Adrenal gland (tissue), 12 donors: ENCODE measurements around the gene SLC35G2. TPM values are rescaled to one million over a fixed set of nuclear protein-coding genes. Genes with fewer than 3 reads are reported as not detected.
"Not testable (repeated sequence)": the region's sequence is repeated elsewhere in the genome, so short reads cannot be mapped to it uniquely, and the experiment has no call there.

Experiments
- DNase-seq, 7 donors: peaks; one replicate each; pipeline ENCODE4 v3.0.0-alpha.2; 2019 to 2020
- H3K27ac ChIP-seq, 5 donors: fragments of 200-600 bp; sonication (generic) in 4 of 5; 1 replicate in 3 of 5; 2 replicates in 2 of 5; pipeline versions ENCODE4 v1.5.1 to v1.8.0; 2016 to 2020; ENCODE audit warnings: mild to moderate bottlenecking in 1 of 5
- H3K27me3 ChIP-seq: fragments of 200-600 bp; 2 replicates; pipeline ENCODE4 v1.8.0; 2021
- H3K36me3 ChIP-seq, 2 donors: fragments of 200-600 bp; replicated peaks in 1 of 2; 1 replicate in 1 of 2; 2 replicates in 1 of 2; pipeline versions ENCODE4 v1.5.1 to v1.8.0; 2018 to 2022
- H3K4me1 ChIP-seq, 2 donors: fragments of 200-600 bp; replicated peaks in 1 of 2; 1 replicate in 1 of 2; 2 replicates in 1 of 2; pipeline versions ENCODE4 v1.5.1 to v1.8.0; 2018 to 2021
- H3K4me3 ChIP-seq, 4 donors: fragments of 200-600 bp; sonication (generic) in 3 of 4; one replicate each; pipeline ENCODE4 v1.5.1; 2016 to 2018
- H3K9me3 ChIP-seq, 3 donors: fragments of 200-600 bp; sonication (generic) in 1 of 3; replicated peaks in 1 of 3; 1 replicate in 2 of 3; 2 replicates in 1 of 3; pipeline versions ENCODE4 v1.5.1 to v1.8.0; 2016 to 2021
- CTCF ChIP-seq, 6 experiments: fragments of 450-650 bp in 4 of 6; fragments of 200-600 bp in 2 of 6; sonication (generic) in 1 of 6; IDR thresholded peaks; 1 replicate in 5 of 6; 2 replicates in 1 of 6; pipeline versions ENCODE4 v1.5.1 to v1.8.0; 2016 to 2021; ENCODE audit warnings: antibody characterized with exemption in 6 of 6, mild to moderate bottlenecking in 2 of 6, moderate library complexity in 1 of 6
- POLR2A ChIP-seq, 2 donors: fragments of 450-650 bp; IDR thresholded peaks; one replicate each; pipeline ENCODE4 v1.6.1; 2017; ENCODE audit warnings: antibody characterized with exemption in 2 of 2, mild to moderate bottlenecking in 2 of 2, moderate library complexity in 1 of 2
- WGBS, 4 donors: extraction: QIAGEN DNeasy Blood & Tissue Kit in 2 of 4; methylation state at CpG; one replicate each; pipeline versions ENCODE4 v1.1.5 to v1.1.7; 2013 to 2017; 5-methylcytosine and 5-hydroxymethylcytosine counted together
- intact Hi-C, 2 donors: fragments of 100-400 bp; cut with DNase I; formaldehyde crosslinking; loops; one replicate each; pipeline versions ENCODE4 v1.14.1 to v1.15.0; 2022 to 2023
- polyA plus RNA-seq, 3 donors: library from polyadenylated mRNA; stranded (reverse); fragments of 200-250 nt in 2 of 3; fragments of 350-450 nt in 1 of 3; fragmentation: Illumina TruSeq in 1 of 3; extraction: RNeasy Lipid Tissue Mini Kit (QIAGEN cat#74804) in 1 of 3; gene quantifications; one replicate each; pipeline ENCODE4 v1.2.3, GENCODE V29; 2013 to 2014
- total RNA-seq, 9 donors: library from RNA; depleted of rRNA in 4 of 9; stranded (reverse); fragments of >200 nt in 4 of 9; fragments of 120-200 nt in 1 of 9; fragmentation: NEBNext Ultra II Directional in 1 of 9; extraction: Animal tissue kit (Norgen Biotek cat#: 25700) in 1 of 9; gene quantifications; one replicate each; pipeline versions ENCODE4 v1.1.0 to v1.2.4, GENCODE V29; 2013 to 2023
- donor health status: healthy with polysubstance abuse.
- donor health status: Bipolar disorder and iron deficiency.
- donor health status: DM: yes; HTN: yes; CAD: no.
- donor health status: DM: no; HTN: no; CAD: no.
- donor health status: DM: no; HTN: no; CAD: no.
- donor health status: DM: yes; HTN: yes; CAD: no.

SLC35G2 gene
- total and polyA plus RNA-seq, 12 donors = 6.4 to 38.0 (median 17.0) TPM

- TF ChIP-seq POLR2A (IDR thresholded peaks at IDR 0.05) (no peak), CTCF (IDR thresholded peaks at IDR 0.05) (no peak)
- Histone ChIP-seq H3K27ac (no peak overlapping the region), H3K9me3 (no peaks in the 10 kb centered on the region), H3K4me1 (peaks cover 7 to 13% of the 10 kb centered on the region in 2 donors), H3K4me3 (no peak overlapping the region), H3K27me3 (no peaks in the 10 kb centered on the region), H3K36me3 (no peaks in the 10 kb centered on the region)
- no peak for DNase-seq
- intact Hi-C loops = no loop called here
- 86 to 100% (median 92%) methylated on average over 1 of the region's 1 CpG for WGBS, 4 donors
Observed at GRCh38 chr3:136789976-136790375, 28.9 kb upstream of the SLC35G2 start.

- WGBS, 4 donors = 84 to 95% (median 86%) methylated on average over 3 of the region's 3 CpGs
- TF ChIP-seq POLR2A (IDR thresholded peaks at IDR 0.05) (no peak), CTCF (IDR thresholded peaks at IDR 0.05) (no peak)
Observed at GRCh38 chr3:136790786-136791185, 28.1 kb upstream of the SLC35G2 start.

GRCh38 chr3:136792556-136793330, 26.2 kb upstream of the SLC35G2 start:
- intact Hi-C loops = no loop called here
- Histone ChIP-seq H3K9me3 (no peaks in the 10 kb centered on the region), H3K4me1 (no peaks in the 10 kb centered on the region), H3K27me3 (no peaks in the 10 kb centered on the region), H3K27ac (no peak overlapping the region), H3K4me3 (no peak overlapping the region), H3K36me3 (no peaks in the 10 kb centered on the region)
- WGBS, 4 donors = 49 to 61% (median 54%) methylated on average over 4 of the region's 4 CpGs
- TF ChIP-seq CTCF (IDR thresholded peaks at IDR 0.05) (no peak), POLR2A (IDR thresholded peaks at IDR 0.05) (no peak)
- DNase-seq = no peak

More at GRCh38 chr3:136790786-136791185, 28.1 kb upstream of the SLC35G2 start:
- DNase-seq = no peak
- intact Hi-C loops = no loop called here
- no peak overlapping the region for H3K27ac ChIP-seq
- no peaks in the 10 kb centered on the region for H3K27me3 ChIP-seq
- H3K9me3 ChIP-seq = no peaks in the 10 kb centered on the region
- H3K4me1 ChIP-seq = peaks cover 7 to 13% of the 10 kb centered on the region in 2 donors
- no peaks in the 10 kb centered on the region for H3K36me3 ChIP-seq
- H3K4me3 ChIP-seq = no peak overlapping the region

GRCh38 chr3:136801146-136801545, 17.8 kb upstream of the SLC35G2 start:
- H3K4me1 ChIP-seq, H3K27ac ChIP-seq, intact Hi-C loops, H3K9me3 ChIP-seq, DNase-seq, H3K36me3 ChIP-seq, H3K27me3 ChIP-seq, H3K4me3 ChIP-seq: not testable (repeated sequence)
- 93 to 97% (median 95%) methylated on average over 10 of the region's 10 CpGs for WGBS, 4 donors

- H3K4me3 ChIP-seq = no peak overlapping the region
- intact Hi-C loops = no loop called here
- TF ChIP-seq CTCF (IDR thresholded peaks at IDR 0.05) (no peak), POLR2A (IDR thresholded peaks at IDR 0.05) (no peak)
- peaks cover 0 to 7% of the 10 kb centered on the region in 2 donors for H3K4me1 ChIP-seq
- H3K36me3 ChIP-seq = no peaks in the 10 kb centered on the region
- DNase-seq = no peak
- no peaks in the 10 kb centered on the region for H3K9me3 ChIP-seq
- 34 to 39% (median 37%) methylated on average over 5 of the region's 5 CpGs for WGBS, 4 donors
- no peak overlapping the region for H3K27ac ChIP-seq
- H3K27me3 ChIP-seq = no peaks in the 10 kb centered on the region
Observed at GRCh38 chr3:136802481-136802996, 16.4 kb upstream of the SLC35G2 start.
